ENCODE results near the gene WDR20.

The WDR20 gene

DNA sequence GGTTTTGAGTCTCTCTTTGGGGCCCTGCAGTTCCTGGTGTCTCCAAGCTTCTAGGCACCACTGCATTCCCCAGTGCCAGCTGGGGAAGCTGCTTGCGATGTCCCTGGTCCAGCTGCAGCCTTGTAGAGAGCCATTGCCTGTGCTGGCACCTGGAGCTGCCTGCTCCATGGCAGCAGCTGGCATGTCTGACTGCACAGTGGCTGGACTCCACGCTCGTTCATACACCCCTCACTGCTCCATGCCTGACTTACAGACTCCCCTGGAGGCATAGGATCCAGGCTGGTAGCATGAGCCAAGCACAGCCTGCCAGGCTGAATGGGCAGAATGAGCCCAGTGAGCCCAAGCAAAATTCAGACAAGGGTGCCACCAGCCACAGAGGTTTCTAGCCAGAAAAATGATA lies 21.8 kb upstream of the WDR20 start:
- Histone ChIP-seq H3K4me1 (ENCODE audit: insufficient read depth, low read length) (no peaks in the 10 kb centered on the region), H3K79me2 (ENCODE audit: insufficient read depth, low read length) (no peaks in the 10 kb centered on the region), H3K4me2 (ENCODE audit: insufficient read depth, low read length) (no peak overlapping the region), H3K36me3 (ENCODE audit: insufficient read depth, low read length) (no peaks in the 10 kb centered on the region), H3K27me3 (ENCODE audit: insufficient read depth, low read length, poor library complexity) (no peaks in the 10 kb centered on the region), H3K9ac (ENCODE audit: low read depth, low read length) (no peak overlapping the region), H4K20me1 (ENCODE audit: insufficient read depth, low read length) (no peaks in the 10 kb centered on the region), H3K4me3 (ENCODE audit: low read depth in 1 of 2, low read length in 2 of 2) (no peak overlapping the region), H3K9me3 (ENCODE audit: insufficient read depth, low read length, severe bottlenecking) (peaks cover 14% of the 10 kb centered on the region), H2AFZ (ENCODE audit: low read depth, low read length) (no peak overlapping the region), H3K27ac (ENCODE audit: low read length) (no peak overlapping the region)
- DNase-seq (no peak), ATAC-seq (ENCODE audit: insufficient read depth, low read depth) (no peak)
- TF ChIP-seq EZH2 (IDR thresholded peaks at IDR 0.05; ENCODE audit: borderline replicate concordance, low read depth, low read length, severe bottlenecking) = no peak

GRCh38 chr14:102120888-102121287 lies 18.8 kb upstream of the WDR20 start:
- peaks cover 14% of the 10 kb centered on the region for H3K9me3 ChIP-seq (ENCODE audit: insufficient read depth, low read length, severe bottlenecking)
- no peak for DNase-seq
- no peak overlapping the region for H3K4me2 ChIP-seq (ENCODE audit: insufficient read depth, low read length)

GRCh38 chr14:102121567-102121966 lies 18.1 kb upstream of the WDR20 start:
- Histone ChIP-seq H3K9me3 (ENCODE audit: insufficient read depth, low read length, severe bottlenecking) (peaks cover 14% of the 10 kb centered on the region), H3K4me2 (ENCODE audit: insufficient read depth, low read length) (no peak overlapping the region), H4K20me1 (ENCODE audit: insufficient read depth, low read length) (no peaks in the 10 kb centered on the region), H3K36me3 (ENCODE audit: insufficient read depth, low read length) (no peaks in the 10 kb centered on the region), H3K9ac (ENCODE audit: low read depth, low read length) (no peak overlapping the region), H3K4me1 (ENCODE audit: insufficient read depth, low read length) (no peaks in the 10 kb centered on the region), H3K4me3 (ENCODE audit: low read depth in 1 of 2, low read length in 2 of 2) (no peak overlapping the region), H3K79me2 (ENCODE audit: insufficient read depth, low read length) (no peaks in the 10 kb centered on the region), H3K27me3 (ENCODE audit: insufficient read depth, low read length, poor library complexity) (no peaks in the 10 kb centered on the region), H2AFZ (ENCODE audit: low read depth, low read length) (no peak overlapping the region), H3K27ac (ENCODE audit: low read length) (no peak overlapping the region)
- TF ChIP-seq CTCF (IDR thresholded peaks at IDR 0.05; ENCODE audit: borderline replicate concordance, extremely low read depth, low read length, poor library complexity, severe bottlenecking) = no peak
- TF ChIP-seq EZH2 (IDR thresholded peaks at IDR 0.05; ENCODE audit: borderline replicate concordance, low read depth, low read length, severe bottlenecking) = no peak
- no peak for DNase-seq
- ATAC-seq (ENCODE audit: insufficient read depth, low read depth) = no peak

More at GRCh38 chr14:102120888-102121287, 18.8 kb upstream of the WDR20 start:
- Histone ChIP-seq H3K27ac (ENCODE audit: low read length) (no peak overlapping the region), H3K9ac (ENCODE audit: low read depth, low read length) (no peak overlapping the region), H3K36me3 (ENCODE audit: insufficient read depth, low read length) (no peaks in the 10 kb centered on the region), H3K4me1 (ENCODE audit: insufficient read depth, low read length) (no peaks in the 10 kb centered on the region), H3K27me3 (ENCODE audit: insufficient read depth, low read length, poor library complexity) (no peaks in the 10 kb centered on the region), H2AFZ (ENCODE audit: low read depth, low read length) (no peak overlapping the region), H3K79me2 (ENCODE audit: insufficient read depth, low read length) (no peaks in the 10 kb centered on the region), H4K20me1 (ENCODE audit: insufficient read depth, low read length) (no peaks in the 10 kb centered on the region), H3K4me3 (ENCODE audit: low read depth in 1 of 2, low read length in 2 of 2) (no peak overlapping the region)
- no peak for ATAC-seq (ENCODE audit: insufficient read depth, low read depth)
- TF ChIP-seq EZH2 (IDR thresholded peaks at IDR 0.05; ENCODE audit: borderline replicate concordance, low read depth, low read length, severe bottlenecking) (no peak), CTCF (IDR thresholded peaks at IDR 0.05; ENCODE audit: borderline replicate concordance, extremely low read depth, low read length, poor library complexity, severe bottlenecking) (no peak)

DNA sequence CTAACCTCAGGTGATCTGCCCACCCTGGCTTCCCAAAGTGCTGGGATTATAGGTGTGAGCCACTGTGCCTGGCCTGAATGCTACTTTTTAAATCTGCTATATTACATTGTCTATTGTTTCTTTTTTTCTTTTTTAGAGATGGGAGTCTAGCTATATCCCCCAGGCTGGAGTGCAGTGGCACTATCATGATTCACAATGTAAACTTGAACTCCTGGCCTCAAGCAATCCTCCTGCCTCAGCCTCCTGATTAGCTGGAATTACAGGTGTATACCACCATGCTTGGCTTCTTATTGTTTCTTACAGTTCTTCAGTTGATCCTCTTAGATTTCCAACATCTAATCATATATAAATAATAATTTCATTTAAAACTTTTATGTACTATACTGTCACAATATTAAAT lies 15.3 kb upstream of the WDR20 start:
- no peak overlapping the region for H3K27ac ChIP-seq (ENCODE audit: low read length)
- no peaks in the 10 kb centered on the region for H4K20me1 ChIP-seq (ENCODE audit: insufficient read depth, low read length)
- H3K36me3 ChIP-seq (ENCODE audit: insufficient read depth, low read length) = no peaks in the 10 kb centered on the region

More for the DNA sequence above, 15.3 kb upstream of the WDR20 start:
- ATAC-seq (ENCODE audit: insufficient read depth, low read depth) (no peak), DNase-seq (no peak)
- H3K4me2 ChIP-seq (ENCODE audit: insufficient read depth, low read length) = no peak overlapping the region
- no peaks in the 10 kb centered on the region for H3K4me1 ChIP-seq (ENCODE audit: insufficient read depth, low read length)
- no peaks in the 10 kb centered on the region for H3K27me3 ChIP-seq (ENCODE audit: insufficient read depth, low read length, poor library complexity)
- TF ChIP-seq CTCF (IDR thresholded peaks at IDR 0.05; ENCODE audit: borderline replicate concordance, extremely low read depth, low read length, poor library complexity, severe bottlenecking) (no peak), EZH2 (IDR thresholded peaks at IDR 0.05; ENCODE audit: borderline replicate concordance, low read depth, low read length, severe bottlenecking) (no peak)
- no peaks in the 10 kb centered on the region for H3K79me2 ChIP-seq (ENCODE audit: insufficient read depth, low read length)
- H3K9me3 ChIP-seq (ENCODE audit: insufficient read depth, low read length, severe bottlenecking) = no peaks in the 10 kb centered on the region
- no peak overlapping the region for H2AFZ ChIP-seq (ENCODE audit: low read depth, low read length)
- no peak overlapping the region for H3K4me3 ChIP-seq (ENCODE audit: low read depth in 1 of 2, low read length in 2 of 2)
- no peak overlapping the region for H3K9ac ChIP-seq (ENCODE audit: low read depth, low read length)
